ENCODE results near the gene PGLYRP1.

PGLYRP1 gene

GRCh38 chr19:46031781-46032596, 9.1 kb upstream of the PGLYRP1 start:
- no peak for DNase-seq

- DNase-seq, result no peak
Observed at GRCh38 chr19:46030812-46031550, 8.1 kb upstream of the PGLYRP1 start.

DNA sequence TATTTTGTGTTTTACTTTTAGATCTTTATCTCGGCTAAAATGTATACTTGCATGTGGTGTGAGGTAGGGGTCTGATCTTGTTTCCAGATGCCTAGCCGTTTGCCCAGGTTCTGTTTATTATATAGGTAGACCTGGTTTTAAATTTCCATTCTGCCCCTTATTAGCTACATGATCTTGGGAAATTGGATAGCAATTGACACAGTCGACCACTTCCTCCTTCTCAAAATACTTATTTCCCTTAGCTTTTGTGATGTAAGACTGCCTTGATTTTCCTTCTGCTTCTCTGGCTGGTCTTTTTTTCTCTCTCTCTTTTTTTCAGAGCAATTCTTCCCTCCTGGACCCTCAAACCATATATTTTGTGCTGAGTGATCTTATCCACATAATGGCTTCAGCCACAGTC, 3.0 kb upstream of the PGLYRP1 start:
- no peak for DNase-seq

- no peak for DNase-seq
Observed at GRCh38 chr19:46023311-46023779, 492 bp upstream of the PGLYRP1 start.

- no peak for DNase-seq
Observed at GRCh38 chr19:46022061-46022430, 807 bp downstream of the PGLYRP1 start.

- no peak for DNase-seq
Observed at GRCh38 chr19:46021531-46022041, 1.3 kb downstream of the PGLYRP1 start.

GRCh38 chr19:46020819-46021125, 2.1 kb downstream of the PGLYRP1 start:
- no peak for DNase-seq

- no peak for DNase-seq
Observed at GRCh38 chr19:46019270-46019669, 3.6 kb downstream of the PGLYRP1 start.

GRCh38 chr19:46018729-46019251, 4.1 kb downstream of the PGLYRP1 start:
- DNase-seq, result no peak

- DNase-seq, result no peak
Observed at GRCh38 chr19:46017874-46018675, 4.8 kb downstream of the PGLYRP1 start.

- no peak for DNase-seq
Observed at GRCh38 chr19:46017095-46017429, 5.8 kb downstream of the PGLYRP1 start.

GRCh38 chr19:46016426-46017094, 6.3 kb downstream of the PGLYRP1 start:
- DNase-seq, result peak; percentile 80

GRCh38 chr19:46015687-46016425, 7.0 kb downstream of the PGLYRP1 start:
- DNase-seq, result peak; percentile 44

GRCh38 chr19:46014941-46015686, 7.7 kb downstream of the PGLYRP1 start:
- peak; percentile 58 for DNase-seq

DNA sequence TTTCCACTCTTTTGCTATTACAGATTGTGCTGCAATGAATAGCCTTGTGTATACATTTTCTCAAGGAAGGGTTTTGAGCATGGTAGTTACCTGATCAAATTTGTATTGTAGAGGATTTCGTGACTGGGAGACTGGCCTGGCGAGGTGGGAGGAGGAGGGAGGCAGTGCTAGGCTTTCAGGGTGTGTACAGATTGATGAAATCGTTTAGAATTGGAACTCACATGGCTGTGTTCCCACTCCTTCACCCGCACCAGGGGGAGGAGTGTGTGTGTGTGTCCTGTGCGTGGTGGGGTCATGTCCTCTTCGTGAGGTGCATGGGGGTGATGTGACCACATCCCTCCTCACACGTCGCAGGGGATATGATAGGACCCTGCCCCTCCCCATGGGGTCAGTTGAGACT, 8.3 kb downstream of the PGLYRP1 start:
- no peak for DNase-seq

DNA sequence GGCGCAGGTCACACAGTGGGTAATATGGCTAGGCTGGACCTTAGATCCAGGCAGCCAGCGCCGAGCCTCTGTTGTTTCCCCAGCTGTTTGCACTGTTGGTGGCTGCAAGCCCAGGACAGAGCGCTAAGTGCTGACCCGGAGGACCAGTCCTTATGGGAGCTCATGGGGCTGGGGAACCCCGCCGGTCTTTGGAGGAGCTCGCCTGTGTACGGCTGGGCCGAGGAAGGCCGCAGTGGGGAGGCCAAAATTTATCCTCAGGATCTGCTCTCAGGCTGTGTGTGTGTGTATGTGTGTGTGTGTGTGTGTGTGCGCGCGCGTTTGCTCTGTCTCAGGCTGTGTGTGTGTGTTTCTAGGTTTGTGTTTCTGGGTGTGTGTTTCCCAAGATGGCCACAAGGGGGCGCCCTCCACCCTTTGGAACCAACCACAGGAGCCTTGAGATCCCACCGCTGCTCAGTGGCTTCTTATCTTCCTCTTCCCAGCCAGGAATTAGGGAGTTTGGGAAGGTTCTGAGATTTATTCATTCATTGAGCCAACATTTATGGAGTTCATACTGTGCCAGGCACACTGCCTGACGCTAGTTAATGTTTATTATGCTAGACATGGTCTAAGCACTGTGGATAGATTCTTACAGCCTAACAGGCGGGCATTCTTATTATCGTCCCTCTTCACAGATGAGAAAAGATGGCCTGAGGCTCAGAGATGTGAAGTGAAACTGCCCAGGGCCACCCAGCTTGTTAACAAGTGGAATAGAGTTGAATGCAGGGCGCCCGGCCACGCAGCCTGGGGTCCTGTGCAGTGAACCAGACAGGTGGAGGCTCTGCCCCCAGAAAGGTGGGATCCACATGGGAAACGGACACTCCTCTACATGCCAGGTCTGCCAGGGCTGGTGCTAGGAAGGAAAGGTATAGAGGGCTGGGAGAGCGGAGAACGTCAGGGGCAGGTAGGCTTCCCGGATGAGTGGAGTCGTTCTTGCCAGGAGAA, 13.0 kb downstream of the PGLYRP1 start:
- DNase-seq, result peak; percentile 23

DNA sequence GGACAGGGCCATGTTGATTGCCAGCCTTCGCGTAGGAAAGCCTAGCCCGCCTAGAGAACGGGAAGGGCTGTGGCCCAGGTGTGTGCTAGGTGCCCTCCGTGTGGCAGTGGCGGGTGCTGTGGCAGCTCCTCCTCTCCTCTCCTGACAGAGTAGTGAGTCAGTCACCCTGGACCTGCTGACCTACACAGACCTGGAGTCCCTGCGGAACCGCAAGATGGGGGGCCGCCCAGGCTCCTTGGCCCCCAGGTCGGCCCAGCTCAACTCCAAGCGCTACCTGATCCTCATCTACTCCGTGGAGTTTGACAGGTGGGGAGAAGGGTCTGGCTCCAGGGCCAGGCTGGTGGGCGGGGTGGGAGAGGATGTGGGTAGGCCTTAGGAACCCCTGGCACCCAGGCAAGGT, 16.4 kb downstream of the PGLYRP1 start:
- no peak for DNase-seq

DNA sequence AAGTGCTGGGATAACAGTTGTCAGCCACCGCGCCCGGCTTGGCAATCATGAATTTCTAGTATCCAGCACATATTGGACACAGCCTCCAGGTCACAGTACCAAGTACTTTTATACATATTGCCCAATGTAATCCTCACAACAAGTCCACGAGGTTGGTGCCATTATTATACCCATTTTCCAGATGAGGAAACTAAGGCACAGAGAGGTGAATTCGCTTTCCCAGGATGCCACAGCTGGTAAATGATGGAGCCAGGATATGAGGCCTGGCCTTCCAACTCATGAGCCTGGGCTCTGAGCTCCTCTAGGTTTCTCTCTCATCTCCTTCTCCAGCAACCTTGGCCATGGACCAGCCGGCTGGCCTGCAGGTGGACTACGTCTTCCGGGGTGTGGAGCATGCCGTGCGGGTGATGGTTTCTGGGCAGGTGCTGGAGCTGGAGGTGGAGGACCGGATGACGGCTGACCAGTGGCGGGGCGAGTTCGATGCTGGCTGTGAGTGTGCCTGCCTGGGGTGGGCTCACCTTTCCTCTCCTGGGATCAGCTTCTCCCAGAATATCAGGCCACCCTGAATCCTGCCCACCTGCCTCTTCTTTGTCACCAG, 20.1 kb downstream of the PGLYRP1 start:
- no peak for DNase-seq

DNA sequence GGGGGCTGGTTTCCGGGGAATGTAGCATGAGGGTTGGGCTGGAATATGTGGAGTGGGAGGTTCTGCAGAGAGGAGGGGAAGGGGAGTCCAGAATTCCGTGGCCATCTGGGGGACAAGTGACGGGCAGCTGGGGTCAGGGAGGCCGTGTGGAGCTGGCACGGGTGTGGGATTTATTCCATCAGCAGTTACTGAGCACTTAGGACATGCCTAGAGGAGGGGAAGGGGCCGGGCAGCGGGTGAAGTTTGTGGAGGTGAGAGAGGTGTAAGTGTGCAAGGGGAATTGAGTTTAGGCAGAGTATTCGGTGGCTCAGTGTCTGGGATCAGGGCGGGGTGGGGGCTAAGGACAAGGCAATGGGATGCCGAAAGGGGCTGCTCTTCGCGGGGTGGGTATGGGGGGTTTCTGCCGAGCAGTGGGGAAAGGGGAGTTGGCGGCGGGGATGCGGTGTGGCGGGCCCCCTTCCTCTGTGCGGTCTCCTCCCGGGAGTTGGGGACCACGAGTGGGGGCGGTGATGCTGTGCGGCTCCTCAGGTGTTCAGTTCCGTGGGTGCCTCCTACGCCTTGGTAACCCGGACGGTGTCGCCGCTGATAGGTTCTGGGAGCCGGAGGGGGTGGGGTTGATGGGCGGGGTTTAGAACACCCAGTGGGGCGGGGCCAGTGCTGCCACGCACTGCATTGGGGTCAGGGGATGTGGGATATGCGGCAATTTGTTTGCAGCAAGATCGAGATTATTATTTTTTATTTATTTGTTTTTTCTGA, 22.2 kb downstream of the PGLYRP1 start:
- DNase-seq, result peak; percentile 66
